ENCODE data around the gene TOLLIP.

TOLLIP gene

DNA sequence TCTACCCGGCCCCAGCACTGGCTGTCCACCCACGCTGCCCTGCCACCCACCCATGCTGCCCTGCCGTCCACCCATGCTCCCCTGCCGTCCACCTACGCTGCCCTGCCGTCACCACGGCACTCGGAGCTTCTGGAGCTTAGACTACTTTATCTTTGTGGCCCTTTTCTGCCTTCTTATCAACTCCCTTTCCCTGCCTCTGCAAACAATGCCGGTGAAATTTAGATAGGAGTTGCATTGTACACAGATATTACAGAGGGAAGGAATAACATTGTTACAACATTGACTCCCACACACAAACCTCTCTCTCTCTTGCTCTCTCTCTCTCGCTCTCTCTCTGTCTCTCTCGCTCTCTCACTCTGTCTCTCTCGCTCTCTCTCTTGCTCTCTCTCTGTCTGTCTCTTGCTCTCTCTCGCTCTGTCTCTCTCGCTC lies 46.6 kb upstream of the TOLLIP start:
- no peaks in the 10 kb centered on the region for H3K9me3 ChIP-seq (ENCODE audit: control insufficient read depth, insufficient read depth, low read depth, low read length)
- CTCF ChIA-PET, result no interaction called here
- no peaks in the 10 kb centered on the region for H3K4me1 ChIP-seq (ENCODE audit: control insufficient read depth, insufficient read depth, low read length)
- TF ChIP-seq ZNF292 (tag by site-specific recombination; IDR thresholded peaks at IDR 0.05; ENCODE audit: borderline replicate concordance, low read depth) (no peak), EGR2 (tag by site-specific recombination; IDR thresholded peaks at IDR 0.05; ENCODE audit: low read depth) (peak; percentile 93), ZNF114 (tag by site-specific recombination; IDR thresholded peaks at IDR 0.05) (no peak), ZNF600 (tag by site-specific recombination; IDR thresholded peaks at IDR 0.05) (no peak), ZFHX2 (tag by site-specific recombination; conservative IDR thresholded peaks at IDR 0.05) (peak; percentile 95), ZNF596 (tag by site-specific recombination; IDR thresholded peaks at IDR 0.05) (peak; percentile 95)
- POLR2A ChIA-PET, result no interaction called here
- H3K36me3 ChIP-seq (ENCODE audit: control insufficient read depth in 2 of 2, insufficient read depth in 1 of 2, low read length in 2 of 2), result no peaks in the 10 kb centered on the region
- H3K27ac ChIP-seq (ENCODE audit: extremely low read depth, low read depth, low read length), result no peak overlapping the region
- H3K4me3 ChIP-seq (ENCODE audit: low read depth, low read length), result no peak overlapping the region

DNA sequence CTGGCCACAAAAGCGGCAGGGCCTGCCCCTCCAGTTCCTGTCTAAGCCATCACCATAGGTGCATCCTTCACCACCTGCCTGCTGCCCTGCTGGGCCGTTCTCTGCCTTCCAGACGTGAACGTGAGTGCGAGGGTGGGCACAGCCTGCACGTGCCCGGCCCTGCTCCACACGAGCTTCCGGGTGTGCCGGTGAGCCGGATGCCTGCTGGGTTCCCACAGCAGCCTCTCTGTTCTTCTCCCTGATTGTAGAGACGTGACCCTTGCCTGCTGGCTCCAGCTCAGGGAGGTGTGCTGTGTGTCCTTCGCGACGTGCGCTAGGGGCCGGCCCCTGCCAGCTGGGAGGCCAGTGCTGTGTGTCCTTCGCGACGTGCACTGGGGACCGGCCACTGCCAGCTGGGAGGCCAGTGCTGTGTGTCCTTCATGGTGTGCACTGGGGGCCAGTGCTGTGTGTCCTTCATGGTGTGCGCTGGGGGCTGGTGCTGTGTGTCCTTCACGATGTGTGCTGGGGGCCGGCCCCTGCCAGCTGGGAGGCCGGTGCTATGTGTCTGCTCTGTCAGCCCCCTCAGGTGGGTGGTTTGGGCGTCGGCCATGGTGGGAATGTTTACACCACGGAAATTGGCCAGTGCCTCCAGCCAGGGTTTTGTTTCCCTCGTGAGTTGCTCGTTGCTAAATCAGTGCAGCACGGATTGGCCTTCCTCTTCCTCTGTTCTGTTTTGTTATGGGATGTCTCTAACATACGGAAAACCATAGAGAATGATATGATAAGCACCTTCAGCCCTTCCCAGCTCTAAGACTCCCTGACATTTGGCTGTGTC lies 44.9 kb upstream of the TOLLIP start:
- no peak for TF ChIP-seq SP3 (tag by site-specific recombination; IDR thresholded peaks at IDR 0.05)
- no peak for TF ChIP-seq KLF7 (tag by site-specific recombination; IDR thresholded peaks at IDR 0.05; ENCODE audit: borderline replicate concordance)
- no peak for TF ChIP-seq ZNF112 (tag by site-specific recombination; IDR thresholded peaks at IDR 0.05)
- TF ChIP-seq ZNF114 (tag by site-specific recombination; IDR thresholded peaks at IDR 0.05), result no peak
- TF ChIP-seq, protein P1, sequence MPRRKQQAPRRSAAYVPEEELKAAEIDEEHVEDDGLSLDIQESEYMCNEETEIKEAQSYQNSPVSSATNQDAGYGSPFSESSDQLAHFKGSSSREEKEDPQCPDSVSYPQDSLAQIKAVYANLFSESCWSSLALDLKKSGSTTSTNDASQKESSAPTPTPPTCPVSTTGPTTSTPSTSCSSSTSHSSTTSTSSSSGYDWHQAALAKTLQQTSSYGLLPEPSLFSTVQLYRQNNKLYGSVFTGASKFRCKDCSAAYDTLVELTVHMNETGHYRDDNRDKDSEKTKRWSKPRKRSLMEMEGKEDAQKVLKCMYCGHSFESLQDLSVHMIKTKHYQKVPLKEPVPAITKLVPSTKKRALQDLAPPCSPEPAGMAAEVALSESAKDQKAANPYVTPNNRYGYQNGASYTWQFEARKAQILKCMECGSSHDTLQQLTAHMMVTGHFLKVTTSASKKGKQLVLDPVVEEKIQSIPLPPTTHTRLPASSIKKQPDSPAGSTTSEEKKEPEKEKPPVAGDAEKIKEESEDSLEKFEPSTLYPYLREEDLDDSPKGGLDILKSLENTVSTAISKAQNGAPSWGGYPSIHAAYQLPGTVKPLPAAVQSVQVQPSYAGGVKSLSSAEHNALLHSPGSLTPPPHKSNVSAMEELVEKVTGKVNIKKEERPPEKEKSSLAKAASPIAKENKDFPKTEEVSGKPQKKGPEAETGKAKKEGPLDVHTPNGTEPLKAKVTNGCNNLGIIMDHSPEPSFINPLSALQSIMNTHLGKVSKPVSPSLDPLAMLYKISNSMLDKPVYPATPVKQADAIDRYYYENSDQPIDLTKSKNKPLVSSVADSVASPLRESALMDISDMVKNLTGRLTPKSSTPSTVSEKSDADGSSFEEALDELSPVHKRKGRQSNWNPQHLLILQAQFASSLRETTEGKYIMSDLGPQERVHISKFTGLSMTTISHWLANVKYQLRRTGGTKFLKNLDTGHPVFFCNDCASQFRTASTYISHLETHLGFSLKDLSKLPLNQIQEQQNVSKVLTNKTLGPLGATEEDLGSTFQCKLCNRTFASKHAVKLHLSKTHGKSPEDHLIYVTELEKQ (tag by site-specific recombination; IDR thresholded peaks at IDR 0.05; ENCODE audit: borderline replicate concordance), result no peak
- TF ChIP-seq IKZF3 (tag by site-specific recombination; IDR thresholded peaks at IDR 0.05), result no peak
- TF ChIP-seq, protein P2, sequence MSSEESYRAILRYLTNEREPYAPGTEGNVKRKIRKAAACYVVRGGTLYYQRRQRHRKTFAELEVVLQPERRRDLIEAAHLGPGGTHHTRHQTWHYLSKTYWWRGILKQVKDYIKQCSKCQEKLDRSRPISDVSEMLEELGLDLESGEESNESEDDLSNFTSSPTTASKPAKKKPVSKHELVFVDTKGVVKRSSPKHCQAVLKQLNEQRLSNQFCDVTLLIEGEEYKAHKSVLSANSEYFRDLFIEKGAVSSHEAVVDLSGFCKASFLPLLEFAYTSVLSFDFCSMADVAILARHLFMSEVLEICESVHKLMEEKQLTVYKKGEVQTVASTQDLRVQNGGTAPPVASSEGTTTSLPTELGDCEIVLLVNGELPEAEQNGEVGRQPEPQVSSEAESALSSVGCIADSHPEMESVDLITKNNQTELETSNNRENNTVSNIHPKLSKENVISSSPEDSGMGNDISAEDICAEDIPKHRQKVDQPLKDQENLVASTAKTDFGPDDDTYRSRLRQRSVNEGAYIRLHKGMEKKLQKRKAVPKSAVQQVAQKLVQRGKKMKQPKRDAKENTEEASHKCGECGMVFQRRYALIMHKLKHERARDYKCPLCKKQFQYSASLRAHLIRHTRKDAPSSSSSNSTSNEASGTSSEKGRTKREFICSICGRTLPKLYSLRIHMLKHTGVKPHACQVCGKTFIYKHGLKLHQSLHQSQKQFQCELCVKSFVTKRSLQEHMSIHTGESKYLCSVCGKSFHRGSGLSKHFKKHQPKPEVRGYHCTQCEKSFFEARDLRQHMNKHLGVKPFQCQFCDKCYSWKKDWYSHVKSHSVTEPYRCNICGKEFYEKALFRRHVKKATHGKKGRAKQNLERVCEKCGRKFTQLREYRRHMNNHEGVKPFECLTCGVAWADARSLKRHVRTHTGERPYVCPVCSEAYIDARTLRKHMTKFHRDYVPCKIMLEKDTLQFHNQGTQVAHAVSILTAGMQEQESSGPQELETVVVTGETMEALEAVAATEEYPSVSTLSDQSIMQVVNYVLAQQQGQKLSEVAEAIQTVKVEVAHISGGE (tag by site-specific recombination; conservative IDR thresholded peaks at IDR 0.05; ENCODE audit: low read depth), result no peak
- no peak for TF ChIP-seq TRIM28 (IDR thresholded peaks at IDR 0.05; ENCODE audit: borderline replicate concordance, low read length)
- TF ChIP-seq, protein P3, sequence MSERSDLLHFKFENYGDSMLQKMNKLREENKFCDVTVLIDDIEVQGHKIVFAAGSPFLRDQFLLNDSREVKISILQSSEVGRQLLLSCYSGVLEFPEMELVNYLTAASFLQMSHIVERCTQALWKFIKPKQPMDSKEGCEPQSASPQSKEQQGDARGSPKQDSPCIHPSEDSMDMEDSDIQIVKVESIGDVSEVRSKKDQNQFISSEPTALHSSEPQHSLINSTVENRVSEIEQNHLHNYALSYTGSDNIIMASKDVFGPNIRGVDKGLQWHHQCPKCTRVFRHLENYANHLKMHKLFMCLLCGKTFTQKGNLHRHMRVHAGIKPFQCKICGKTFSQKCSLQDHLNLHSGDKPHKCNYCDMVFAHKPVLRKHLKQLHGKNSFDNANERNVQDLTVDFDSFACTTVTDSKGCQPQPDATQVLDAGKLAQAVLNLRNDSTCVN (tag by site-specific recombination; optimal IDR thresholded peaks at IDR 0.05), result no peak
- no peak for TF ChIP-seq GLI4 (tag by site-specific recombination; IDR thresholded peaks at IDR 0.05)
- TF ChIP-seq, protein P4, sequence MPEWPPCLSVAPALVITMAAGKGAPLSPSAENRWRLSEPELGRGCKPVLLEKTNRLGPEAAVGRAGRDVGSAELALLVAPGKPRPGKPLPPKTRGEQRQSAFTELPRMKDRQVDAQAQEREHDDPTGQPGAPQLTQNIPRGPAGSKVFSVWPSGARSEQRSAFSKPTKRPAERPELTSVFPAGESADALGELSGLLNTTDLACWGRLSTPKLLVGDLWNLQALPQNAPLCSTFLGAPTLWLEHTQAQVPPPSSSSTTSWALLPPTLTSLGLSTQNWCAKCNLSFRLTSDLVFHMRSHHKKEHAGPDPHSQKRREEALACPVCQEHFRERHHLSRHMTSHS (tag by site-specific recombination; IDR thresholded peaks at IDR 0.05), result no peak
- TF ChIP-seq ZNF48 (tag by site-specific recombination; IDR thresholded peaks at IDR 0.05), result no peak
- no peak for TF ChIP-seq ZNF426 (tag by site-specific recombination; IDR thresholded peaks at IDR 0.05)
- TF ChIP-seq ZFHX2 (tag by site-specific recombination; conservative IDR thresholded peaks at IDR 0.05), result no peak; the same call in 1 of the 2 replicates
- TF ChIP-seq ZIC2 (tag by site-specific recombination; IDR thresholded peaks at IDR 0.05), result no peak
- no peak for TF ChIP-seq ZNF37A (tag by site-specific recombination; IDR thresholded peaks at IDR 0.05)
- TF ChIP-seq ZNF626 (tag by site-specific recombination; IDR thresholded peaks at IDR 0.05), result no peak
- TF ChIP-seq ZNF394 (tag by site-specific recombination; IDR thresholded peaks at IDR 0.05; ENCODE audit: borderline replicate concordance), result no peak
- TF ChIP-seq ZNF701 (tag by site-specific recombination; IDR thresholded peaks at IDR 0.05), result no peak
- ChIA-PET POLR2A (no interaction called here), CTCF (no interaction called here)
- H3K9me3 ChIP-seq (ENCODE audit: control insufficient read depth, insufficient read depth, low read depth, low read length), result no peaks in the 10 kb centered on the region
- no peaks in the 10 kb centered on the region for H3K36me3 ChIP-seq (ENCODE audit: control insufficient read depth in 2 of 2, insufficient read depth in 1 of 2, low read length in 2 of 2)
- no peaks in the 10 kb centered on the region for H3K4me1 ChIP-seq (ENCODE audit: control insufficient read depth, insufficient read depth, low read length)
- no peak overlapping the region for H3K27ac ChIP-seq (ENCODE audit: extremely low read depth, low read depth, low read length)
- no peak overlapping the region for H3K4me3 ChIP-seq (ENCODE audit: low read depth, low read length)

Measured in HEK293 (cell line).